Middle frontal gyrus (tissue), 1 donor: ENCODE results near the gene UNC50.
"Not testable (repeated sequence)": the region's sequence is repeated elsewhere in the genome, so short reads cannot be mapped to it uniquely, and the experiment has no call there.

Experiments
- DNase-seq: peaks from one replicate; pipeline ENCODE4 v3.0.0-alpha.2; 2015; ENCODE audit warnings: low spot score; ENCODE audit errors: extremely low spot score

The UNC50 gene

DNA sequence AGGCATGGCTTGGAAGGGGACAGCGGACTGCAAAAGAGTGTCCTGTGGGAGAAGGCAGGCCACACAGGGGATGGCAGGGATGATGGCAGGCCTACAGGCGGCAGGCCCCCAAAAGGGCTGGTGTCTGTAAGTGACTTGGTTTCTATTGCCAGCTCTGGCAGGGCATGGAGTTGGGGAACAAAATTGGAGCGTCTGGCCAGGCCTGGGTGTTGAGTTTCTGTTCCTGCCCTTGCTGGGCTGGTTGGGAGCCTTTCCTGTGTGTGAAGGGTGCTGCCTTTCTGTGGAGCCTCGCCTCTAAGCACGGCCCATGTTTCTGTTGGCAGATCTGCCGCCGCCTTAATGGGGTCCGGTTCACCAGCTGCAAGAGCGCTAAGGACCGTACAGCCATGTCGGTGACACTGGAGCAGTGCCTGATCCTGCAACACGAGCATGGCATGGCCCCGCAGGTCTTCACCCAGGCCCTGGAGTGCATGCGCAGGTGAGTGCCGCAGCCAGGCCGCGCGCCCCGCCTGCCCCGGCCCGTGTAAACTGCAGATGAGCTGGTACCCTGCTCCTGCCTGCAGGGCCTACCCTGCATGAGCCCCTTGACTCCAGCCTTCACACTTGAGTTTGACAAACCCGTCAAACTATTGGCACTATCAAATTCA, 31.6 kb upstream of the UNC50 start:
- no peak for DNase-seq

DNA sequence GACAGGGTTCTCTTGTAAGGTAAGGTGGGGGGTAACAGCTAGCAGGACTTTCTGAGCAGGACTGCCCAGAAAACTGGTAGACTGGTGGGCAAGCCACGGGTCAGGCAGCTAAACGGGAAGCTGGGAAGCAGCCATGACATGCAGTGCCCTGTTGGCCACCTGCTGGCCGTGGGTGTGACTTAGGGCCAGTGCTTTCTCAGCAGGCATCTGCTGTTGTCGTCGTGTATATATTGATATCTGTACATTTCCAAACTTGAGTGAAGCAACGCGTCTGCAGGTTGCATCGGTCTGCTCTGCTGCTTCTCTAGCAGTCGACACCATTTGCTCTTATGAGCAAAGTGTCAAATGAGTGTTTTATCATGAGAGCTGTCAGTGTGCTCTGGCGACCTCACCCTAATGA, 31.1 kb upstream of the UNC50 start:
- no peak for DNase-seq

GRCh38 chr2:98578231-98578630, 30.2 kb upstream of the UNC50 start:
- DNase-seq, result no peak

DNA sequence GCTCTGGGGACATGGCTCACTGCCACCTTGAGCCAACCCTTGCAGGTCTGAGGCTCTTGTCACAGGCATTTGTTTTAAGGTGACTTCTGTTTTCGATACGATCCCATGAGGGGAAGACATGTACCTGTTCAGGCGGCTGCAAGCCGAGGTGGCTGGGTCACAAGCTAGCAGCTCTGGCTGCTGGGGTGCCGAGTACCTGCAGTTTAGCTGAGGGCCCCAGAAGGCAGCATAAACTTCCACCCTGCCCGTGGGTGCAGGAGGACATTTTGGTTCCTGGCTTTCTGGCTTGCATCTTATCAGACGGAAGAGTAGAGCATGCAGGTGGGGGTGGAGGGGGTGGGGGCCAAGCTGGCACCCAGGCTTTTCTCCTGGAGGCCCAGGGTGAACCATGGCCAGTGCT, 28.5 kb upstream of the UNC50 start:
- DNase-seq, result no peak

DNA sequence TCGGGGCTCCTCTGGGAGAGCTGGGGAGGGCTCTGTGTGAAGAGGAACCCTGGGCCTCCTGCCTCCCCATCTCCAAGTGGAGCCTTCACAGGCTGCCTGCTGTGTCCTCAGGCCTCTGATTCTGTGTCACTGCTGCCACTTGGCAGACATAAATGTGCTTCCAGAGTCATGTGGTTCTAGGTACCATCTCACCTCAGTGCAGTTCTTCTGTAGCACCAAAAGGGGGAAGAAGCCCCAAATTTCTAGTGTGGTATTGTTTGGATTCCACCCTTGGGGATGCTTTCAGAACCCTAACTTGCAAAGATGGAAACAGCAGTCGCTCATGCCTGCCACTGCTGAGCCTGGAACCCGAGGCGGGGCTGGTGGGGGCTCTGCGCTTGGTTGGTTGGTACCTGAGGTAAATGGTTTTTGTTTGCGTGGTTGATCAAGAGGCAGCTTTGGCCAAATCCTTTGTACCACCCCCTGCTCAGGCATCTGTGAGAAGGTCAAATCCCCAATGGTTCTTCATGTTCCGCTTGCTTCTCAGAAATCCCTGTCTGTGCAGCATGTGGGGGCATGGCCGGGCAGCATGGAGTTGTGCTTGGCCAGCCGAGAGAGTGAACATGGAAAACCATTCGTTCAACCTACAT, 27.6 kb upstream of the UNC50 start:
- DNase-seq, result no peak

DNA sequence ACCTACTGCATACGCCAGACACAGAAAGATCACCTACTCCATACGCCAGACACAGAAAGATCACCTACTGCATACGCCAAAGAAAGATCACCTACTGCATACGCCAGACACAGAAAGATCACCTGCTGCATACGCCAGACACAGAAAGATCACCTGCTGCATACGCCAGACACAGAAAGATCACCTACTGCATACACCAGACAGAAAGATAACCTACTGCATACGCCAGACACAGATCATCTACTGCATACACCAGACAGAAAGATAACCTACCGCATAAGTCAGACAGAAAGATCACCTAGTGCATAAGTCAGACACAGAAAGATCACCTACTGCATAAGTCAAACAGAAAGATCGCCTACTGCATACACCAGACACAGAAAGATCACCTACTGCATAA, 25.9 kb upstream of the UNC50 start:
- no peak for DNase-seq

- DNase-seq, result no peak
These were observed 25.1 kb upstream of the UNC50 start for GRCh38 chr2:98583276-98583675.

DNA sequence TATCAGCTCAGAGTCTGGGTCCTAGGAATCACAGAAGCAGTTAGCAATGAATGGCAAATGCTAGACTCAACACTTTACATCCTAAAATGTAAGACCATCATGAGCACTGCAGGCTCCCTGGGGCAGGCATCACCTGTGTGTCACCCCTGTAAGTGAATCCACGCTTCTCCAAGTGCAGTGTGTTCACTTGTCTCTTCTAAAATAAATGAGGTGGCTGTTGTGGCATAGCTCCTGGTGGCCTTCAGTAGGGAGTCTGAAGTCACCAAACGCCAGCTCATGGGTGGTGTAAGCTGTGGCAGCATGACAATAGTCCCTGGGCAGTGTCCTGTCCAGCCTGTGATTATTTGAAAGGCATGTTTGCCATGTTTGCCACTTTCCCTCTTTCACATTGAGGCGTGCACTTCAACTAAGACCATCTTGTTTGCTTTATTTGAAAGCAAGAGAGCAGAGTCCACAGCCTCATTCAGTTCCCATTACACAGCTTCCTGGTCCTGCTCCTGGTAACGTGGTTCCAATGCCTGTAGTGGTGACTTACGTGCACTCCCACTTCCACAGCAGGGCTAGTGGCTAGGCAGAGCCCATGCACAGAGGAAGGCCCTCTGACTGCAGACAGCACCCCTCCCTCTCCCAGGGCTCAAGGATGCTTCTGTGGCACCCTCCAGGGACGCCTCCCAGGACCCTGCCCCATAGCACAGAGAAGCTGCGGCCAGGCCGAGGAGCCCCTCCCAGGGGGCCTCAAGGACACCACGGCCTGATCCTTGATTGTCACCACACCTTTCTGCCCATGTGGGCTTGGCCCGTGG, 24.4 kb upstream of the UNC50 start:
- DNase-seq, result no peak

DNA sequence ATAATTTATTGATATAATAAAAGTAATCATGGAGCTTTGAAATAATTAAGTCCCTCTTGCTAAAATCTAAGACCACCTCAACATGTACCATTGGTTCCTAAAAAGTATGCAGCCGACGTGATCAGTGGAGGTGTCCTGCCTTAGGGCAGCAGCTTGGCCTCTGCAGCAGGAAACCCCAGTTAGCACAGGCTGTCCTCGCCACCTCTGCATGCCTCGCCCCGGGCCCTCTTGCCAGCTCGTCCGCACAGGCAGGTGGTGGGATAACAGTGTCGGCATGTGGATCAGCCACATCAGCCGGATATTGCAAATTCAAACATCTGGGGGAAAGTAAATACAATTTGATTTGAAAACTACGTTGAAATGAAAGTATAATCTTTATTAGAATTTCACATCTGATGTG, 23.0 kb upstream of the UNC50 start:
- no peak for DNase-seq

GRCh38 chr2:98586551-98587140, 21.7 kb upstream of the UNC50 start:
- DNase-seq, result no peak

DNA sequence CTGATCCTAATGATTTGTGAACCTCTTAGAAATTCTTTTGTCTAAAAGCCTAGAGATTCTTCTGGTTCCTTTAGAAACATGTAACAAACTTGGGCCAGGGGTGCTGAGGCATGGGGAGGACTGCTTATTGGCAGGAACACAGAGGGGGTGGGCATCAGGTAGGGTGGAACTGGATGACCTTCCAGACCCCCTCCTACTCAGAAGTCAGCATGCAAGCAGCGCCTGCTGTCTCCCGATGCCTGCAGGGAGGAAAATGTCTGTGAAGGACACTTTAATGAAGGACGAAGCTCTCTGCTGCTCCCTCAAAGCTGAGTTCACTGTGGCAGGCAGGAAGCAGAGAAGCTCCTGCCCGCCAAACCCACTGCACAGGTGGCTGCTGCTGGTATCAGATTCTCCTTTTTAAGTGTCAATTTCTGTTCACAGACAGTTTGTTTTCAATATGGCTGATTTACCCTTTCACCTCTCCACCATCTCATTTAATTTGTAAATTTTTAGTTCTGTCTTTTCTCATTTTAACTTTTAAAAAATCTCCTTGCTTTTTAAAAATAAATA, 19.4 kb upstream of the UNC50 start:
- DNase-seq, result no peak

- no peak for DNase-seq
These were observed 18.9 kb upstream of the UNC50 start for GRCh38 chr2:98589489-98589888.

GRCh38 chr2:98592565-98592964, 15.8 kb upstream of the UNC50 start:
- no peak for DNase-seq

- DNase-seq, result not testable (repeated sequence)
These were observed 13.7 kb upstream of the UNC50 start for GRCh38 chr2:98594665-98595064.

GRCh38 chr2:98598781-98599428, 9.5 kb upstream of the UNC50 start:
- no peak for DNase-seq

- no peak for DNase-seq
These were observed 6.8 kb upstream of the UNC50 start for GRCh38 chr2:98601532-98602132.

DNA sequence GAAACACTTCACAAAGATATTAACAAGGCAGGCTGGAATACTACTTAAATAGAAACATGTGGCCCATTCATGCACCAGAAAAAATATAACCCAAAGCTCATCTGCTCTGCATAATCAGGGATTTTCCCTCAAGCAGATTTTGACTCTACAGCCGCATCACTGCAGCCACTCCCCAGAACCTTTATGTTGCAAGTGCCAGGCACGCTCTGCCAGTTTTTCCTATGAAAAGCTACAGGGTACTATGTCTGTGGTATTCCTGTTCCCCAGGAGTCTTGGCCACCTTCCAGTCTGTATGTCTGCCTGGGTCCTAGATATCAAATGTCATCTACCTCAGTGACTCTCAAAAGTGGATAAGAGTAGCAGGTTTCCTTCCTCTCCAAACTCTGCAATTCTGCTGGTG, 3.8 kb upstream of the UNC50 start:
- no peak for DNase-seq

- no peak for DNase-seq
These were observed 3.3 kb upstream of the UNC50 start for GRCh38 chr2:98605076-98605475.

- DNase-seq, result no peak
These were observed 2.0 kb upstream of the UNC50 start for GRCh38 chr2:98606431-98606830.

DNA sequence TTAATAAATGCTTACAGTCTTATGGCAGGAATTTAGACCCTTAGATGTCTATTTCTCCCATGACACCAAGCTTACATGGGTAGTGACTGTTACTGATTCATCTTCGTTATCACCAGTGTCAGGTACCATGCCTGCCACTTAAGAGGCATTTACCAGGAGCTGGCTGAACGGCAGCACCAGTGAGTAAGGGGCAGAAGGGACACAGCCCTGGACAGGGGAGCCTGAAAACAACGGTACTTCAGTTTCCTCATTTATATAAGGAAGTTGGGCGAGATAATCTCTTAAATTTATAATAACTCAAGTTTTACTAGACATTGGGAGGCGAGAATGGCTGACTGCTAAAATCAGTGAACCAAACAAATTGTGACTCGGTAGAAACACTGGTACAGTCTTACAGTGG, 1.3 kb upstream of the UNC50 start:
- DNase-seq, result no peak

- no peak for DNase-seq
These were observed 661 bp upstream of the UNC50 start for GRCh38 chr2:98607741-98608115.
